HepG2 (cell line): ENCODE results near the gene SIVA1. TPM values are rescaled to one million over a fixed set of nuclear protein-coding genes. Genes with fewer than 3 reads are reported as not detected.

Experiments
- ATF7 ChIP-seq, 2 experiments: fragments of 450-650 bp in 1 of 2; sonication (generic) in 1 of 2; formaldehyde crosslinking in 1 of 2; IDR thresholded peaks; 2 replicates each; pipeline versions ENCODE4 v1.4.0 to v1.6.1; 2016 to 2020; ENCODE audit warnings: antibody characterized with exemption in 1 of 2, mild to moderate bottlenecking in 1 of 2, missing genetic modification reagents in 1 of 2
- CCDC6 ChIP-seq: sonication (generic); formaldehyde crosslinking; IDR thresholded peaks from 2 replicates; pipeline ENCODE4 v1.8.1; 2022; ENCODE audit warnings: mild to moderate bottlenecking, missing genetic modification reagents, moderate library complexity
- CEBPB ChIP-seq: IDR thresholded peaks from 2 replicates; pipeline ENCODE4 v1.6.1; 2011; ENCODE audit warnings: low read depth, low read length, improper control_type of control experiment, borderline replicate concordance
- EHMT2 ChIP-seq: fragments of 200-600 bp; sonication (generic); IDR thresholded peaks from 2 replicates; pipeline ENCODE4 v1.7.0; 2017; ENCODE audit warnings: antibody characterized with exemption, low read depth, low read length, borderline replicate concordance
- HOXA7 ChIP-seq: sonication (generic); formaldehyde crosslinking; IDR thresholded peaks from 2 replicates; pipeline ENCODE4 v1.8.1; 2022; ENCODE audit warnings: mild to moderate bottlenecking, missing genetic modification reagents, moderate library complexity
- MIER2 ChIP-seq: IDR thresholded peaks from 2 replicates; pipeline ENCODE4 v1.6.1; 2016; ENCODE audit warnings: missing biosample characterization, missing genetic modification reagents
- NFE2L1 ChIP-seq: sonication (generic); formaldehyde crosslinking; IDR thresholded peaks from 2 replicates; pipeline ENCODE4 v1.4.0; 2020; ENCODE audit warnings: missing genetic modification reagents, mild to moderate bottlenecking, borderline replicate concordance
- TCF7L2 ChIP-seq: IDR thresholded peaks from 2 replicates; pipeline ENCODE4 v1.6.1; 2011; ENCODE audit warnings: mild to moderate bottlenecking, low read depth, low read length, moderate library complexity
- TSC22D2 ChIP-seq: sonication (generic); formaldehyde crosslinking; IDR thresholded peaks from 2 replicates; pipeline ENCODE4 v1.5.1; 2020; ENCODE audit warnings: missing genetic modification reagents, mild to moderate bottlenecking, borderline replicate concordance
- ZBTB8A ChIP-seq: sonication (generic); formaldehyde crosslinking; IDR thresholded peaks from 2 replicates; pipeline ENCODE4 v1.4.0; 2020; ENCODE audit warnings: mild to moderate bottlenecking, low read depth, missing genetic modification reagents, borderline replicate concordance
- ZMYM3 ChIP-seq: sonication (generic); formaldehyde crosslinking; IDR thresholded peaks from 2 replicates; pipeline ENCODE4 v1.5.1; 2020; ENCODE audit warnings: mild to moderate bottlenecking, missing genetic modification reagents
- ZNF207 ChIP-seq: fragments of 450-650 bp; IDR thresholded peaks from 2 replicates; pipeline ENCODE4 v1.6.1; 2016; ENCODE audit warnings: antibody characterized with exemption, borderline replicate concordance
- ZNF235 ChIP-seq: sonication (generic); formaldehyde crosslinking; IDR thresholded peaks from 2 replicates; pipeline ENCODE4 v1.8.1; 2023; ENCODE audit warnings: mild to moderate bottlenecking, missing genetic modification reagents, borderline replicate concordance
- ZNF563 ChIP-seq: sonication (generic); formaldehyde crosslinking; IDR thresholded peaks from 2 replicates; pipeline ENCODE4 v1.8.0; 2022; ENCODE audit warnings: mild to moderate bottlenecking, moderate library complexity, missing genetic modification reagents
- ZNF589 ChIP-seq: sonication (generic); formaldehyde crosslinking; conservative IDR thresholded peaks from 2 replicates; pipeline ENCODE4 v1.8.0; 2022; ENCODE audit warnings: mild to moderate bottlenecking, moderate library complexity, missing genetic modification reagents
- ZNF614 ChIP-seq: IDR thresholded peaks from 2 replicates; pipeline ENCODE4 v1.6.1; 2018; ENCODE audit warnings: missing biosample characterization, missing genetic modification reagents, inconsistent platforms, borderline replicate concordance
- ZNF652 ChIP-seq: IDR thresholded peaks from 2 replicates; pipeline ENCODE4 v1.6.1; 2016; ENCODE audit warnings: low read depth, borderline replicate concordance
- ZNF703 ChIP-seq: sonication (generic); formaldehyde crosslinking; IDR thresholded peaks from 2 replicates; pipeline ENCODE4 v1.5.1; 2020; ENCODE audit warnings: missing genetic modification reagents, mild to moderate bottlenecking, moderate library complexity, borderline replicate concordance
- ZNF724P ChIP-seq: sonication (generic); formaldehyde crosslinking; IDR thresholded peaks from 2 replicates; pipeline ENCODE4 v1.8.0; 2022; ENCODE audit warnings: missing genetic modification reagents, borderline replicate concordance
- ZNF761 ChIP-seq: sonication (generic); formaldehyde crosslinking; conservative IDR thresholded peaks from 2 replicates; pipeline ENCODE4 v1.4.0; 2020; ENCODE audit warnings: mild to moderate bottlenecking, missing genetic modification reagents
- polyA plus RNA-seq, 8 experiments: library from polyadenylated mRNA; depleted of rRNA in 3 of 8; stranded (reverse) in 7 of 8; unstranded in 1 of 8; fragments of >200 nt; fragmentation: Illumina TruSeq in 4 of 8; extraction: Trizol in 4 of 8; gene quantifications; 2 replicates each; pipeline versions ENCODE4 v1.2.1 to v1.2.3, GENCODE V29; 2011 to 2016; ENCODE audit warnings: low read depth in 4 of 8, missing spikeins in 1 of 8, mixed read lengths in 1 of 8; ENCODE audit not compliant: insufficient read depth in 1 of 8
- total RNA-seq, 5 experiments: library from RNA; depleted of rRNA; stranded (reverse); fragments of >200 nt; fragmentation: Illumina TruSeq; extraction: Trizol; gene quantifications; 2 replicates each; pipeline ENCODE4 v1.2.3, GENCODE V29; 2016; ENCODE audit warnings: low read depth in 1 of 5
- TF ChIP-seq, protein P1 (sequence below): sonication (generic); formaldehyde crosslinking; IDR thresholded peaks from 2 replicates; pipeline ENCODE4 v1.8.0; 2022; ENCODE audit warnings: missing genetic modification reagents, low read depth, mild to moderate bottlenecking, borderline replicate concordance
- TF ChIP-seq, protein P2 (sequence below): IDR thresholded peaks from 2 replicates; pipeline ENCODE4 v1.6.1; 2016; ENCODE audit warnings: mild to moderate bottlenecking, missing biosample characterization, missing genetic modification reagents
- TF ChIP-seq, protein P3 (sequence below): sonication (generic); formaldehyde crosslinking; IDR thresholded peaks from 2 replicates; pipeline ENCODE4 v1.4.0; 2020; ENCODE audit warnings: missing genetic modification reagents
- TF ChIP-seq, protein P4 (sequence below): sonication (generic); formaldehyde crosslinking; IDR thresholded peaks from 2 replicates; pipeline ENCODE4 v1.5.0; 2020; ENCODE audit warnings: mild to moderate bottlenecking, missing genetic modification reagents

The SIVA1 gene
- total and polyA plus RNA-seq, 2 of the 13 experiments (the other 11 are each of a cell fraction or from before 2014, with no cell fraction given), result 123 to 186 TPM

DNA sequence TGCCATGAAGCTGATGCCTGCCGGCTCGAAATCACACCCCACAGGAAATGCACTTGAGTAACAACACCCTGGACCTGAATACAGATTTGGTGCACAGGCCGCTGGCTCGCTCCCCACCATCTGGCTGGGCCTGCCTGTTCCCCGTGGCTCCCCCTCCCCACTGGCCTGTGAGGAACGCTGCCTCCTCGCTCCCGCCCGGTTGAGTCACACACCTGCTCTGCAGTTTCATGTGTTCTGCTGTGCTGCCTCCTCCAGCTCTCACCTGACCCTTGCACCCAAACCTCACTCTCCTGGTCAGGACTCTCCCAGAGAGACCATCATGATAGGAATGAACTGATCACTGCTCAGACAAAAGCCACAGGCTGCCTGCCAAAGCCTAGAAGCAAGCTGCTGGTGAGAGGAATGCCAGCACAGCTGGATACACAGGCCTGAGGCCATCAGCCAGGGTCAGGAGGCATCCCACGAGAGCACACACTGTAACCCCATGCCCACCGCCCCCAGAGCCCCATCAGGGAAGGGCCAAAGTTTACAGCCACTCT, 3.8 kb upstream of the SIVA1 start (continued):
- TF ChIP-seq, protein P1, sequence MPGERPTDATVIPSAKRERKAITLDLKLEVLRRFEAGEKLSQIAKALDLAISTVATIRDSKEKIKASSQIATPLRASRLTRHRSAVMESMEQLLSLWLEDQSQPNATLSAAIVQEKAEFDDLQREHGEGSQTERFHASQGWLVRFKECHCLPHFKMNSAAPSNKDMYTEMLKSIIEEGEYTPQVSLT, result no peak
- TF ChIP-seq ZNF761 (CRISPR knock-in tag) (no peak; the same call in 1 of the 2 replicates), ZNF589 (CRISPR knock-in tag) (no peak), ATF7 (IDR thresholded peaks at IDR 0.05) (no peak), ATF7 (CRISPR knock-in tag; IDR thresholded peaks at IDR 0.05) (no peak), TCF7L2 (no peak), TSC22D2 (CRISPR knock-in tag) (no peak), ZMYM3 (CRISPR knock-in tag) (peak; percentile 62; the same call in 1 of the 2 replicates), HOXA7 (CRISPR knock-in tag) (no peak), ZNF724P (CRISPR knock-in tag) (no peak), ZNF563 (CRISPR knock-in tag) (no peak), ZBTB8A (CRISPR knock-in tag) (no peak), CEBPB (no peak), CCDC6 (CRISPR knock-in tag) (no peak), ZNF235 (no peak), NFE2L1 (CRISPR knock-in tag) (no peak), ZNF652 (CRISPR knock-in tag) (no peak), MIER2 (CRISPR knock-in tag) (no peak), EHMT2 (no peak), ZNF614 (CRISPR knock-in tag) (peak; percentile 45; the same call in 1 of the 2 replicates), ZNF207 (no peak), ZNF703 (no peak)
- TF ChIP-seq, protein P2, sequence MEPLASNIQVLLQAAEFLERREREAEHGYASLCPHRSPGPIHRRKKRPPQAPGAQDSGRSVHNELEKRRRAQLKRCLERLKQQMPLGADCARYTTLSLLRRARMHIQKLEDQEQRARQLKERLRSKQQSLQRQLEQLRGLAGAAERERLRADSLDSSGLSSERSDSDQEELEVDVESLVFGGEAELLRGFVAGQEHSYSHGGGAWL (CRISPR knock-in tag), result no peak
- TF ChIP-seq, protein P3, sequence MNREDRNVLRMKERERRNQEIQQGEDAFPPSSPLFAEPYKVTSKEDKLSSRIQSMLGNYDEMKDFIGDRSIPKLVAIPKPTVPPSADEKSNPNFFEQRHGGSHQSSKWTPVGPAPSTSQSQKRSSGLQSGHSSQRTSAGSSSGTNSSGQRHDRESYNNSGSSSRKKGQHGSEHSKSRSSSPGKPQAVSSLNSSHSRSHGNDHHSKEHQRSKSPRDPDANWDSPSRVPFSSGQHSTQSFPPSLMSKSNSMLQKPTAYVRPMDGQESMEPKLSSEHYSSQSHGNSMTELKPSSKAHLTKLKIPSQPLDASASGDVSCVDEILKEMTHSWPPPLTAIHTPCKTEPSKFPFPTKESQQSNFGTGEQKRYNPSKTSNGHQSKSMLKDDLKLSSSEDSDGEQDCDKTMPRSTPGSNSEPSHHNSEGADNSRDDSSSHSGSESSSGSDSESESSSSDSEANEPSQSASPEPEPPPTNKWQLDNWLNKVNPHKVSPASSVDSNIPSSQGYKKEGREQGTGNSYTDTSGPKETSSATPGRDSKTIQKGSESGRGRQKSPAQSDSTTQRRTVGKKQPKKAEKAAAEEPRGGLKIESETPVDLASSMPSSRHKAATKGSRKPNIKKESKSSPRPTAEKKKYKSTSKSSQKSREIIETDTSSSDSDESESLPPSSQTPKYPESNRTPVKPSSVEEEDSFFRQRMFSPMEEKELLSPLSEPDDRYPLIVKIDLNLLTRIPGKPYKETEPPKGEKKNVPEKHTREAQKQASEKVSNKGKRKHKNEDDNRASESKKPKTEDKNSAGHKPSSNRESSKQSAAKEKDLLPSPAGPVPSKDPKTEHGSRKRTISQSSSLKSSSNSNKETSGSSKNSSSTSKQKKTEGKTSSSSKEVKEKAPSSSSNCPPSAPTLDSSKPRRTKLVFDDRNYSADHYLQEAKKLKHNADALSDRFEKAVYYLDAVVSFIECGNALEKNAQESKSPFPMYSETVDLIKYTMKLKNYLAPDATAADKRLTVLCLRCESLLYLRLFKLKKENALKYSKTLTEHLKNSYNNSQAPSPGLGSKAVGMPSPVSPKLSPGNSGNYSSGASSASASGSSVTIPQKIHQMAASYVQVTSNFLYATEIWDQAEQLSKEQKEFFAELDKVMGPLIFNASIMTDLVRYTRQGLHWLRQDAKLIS, result no peak
- TF ChIP-seq, protein P4, sequence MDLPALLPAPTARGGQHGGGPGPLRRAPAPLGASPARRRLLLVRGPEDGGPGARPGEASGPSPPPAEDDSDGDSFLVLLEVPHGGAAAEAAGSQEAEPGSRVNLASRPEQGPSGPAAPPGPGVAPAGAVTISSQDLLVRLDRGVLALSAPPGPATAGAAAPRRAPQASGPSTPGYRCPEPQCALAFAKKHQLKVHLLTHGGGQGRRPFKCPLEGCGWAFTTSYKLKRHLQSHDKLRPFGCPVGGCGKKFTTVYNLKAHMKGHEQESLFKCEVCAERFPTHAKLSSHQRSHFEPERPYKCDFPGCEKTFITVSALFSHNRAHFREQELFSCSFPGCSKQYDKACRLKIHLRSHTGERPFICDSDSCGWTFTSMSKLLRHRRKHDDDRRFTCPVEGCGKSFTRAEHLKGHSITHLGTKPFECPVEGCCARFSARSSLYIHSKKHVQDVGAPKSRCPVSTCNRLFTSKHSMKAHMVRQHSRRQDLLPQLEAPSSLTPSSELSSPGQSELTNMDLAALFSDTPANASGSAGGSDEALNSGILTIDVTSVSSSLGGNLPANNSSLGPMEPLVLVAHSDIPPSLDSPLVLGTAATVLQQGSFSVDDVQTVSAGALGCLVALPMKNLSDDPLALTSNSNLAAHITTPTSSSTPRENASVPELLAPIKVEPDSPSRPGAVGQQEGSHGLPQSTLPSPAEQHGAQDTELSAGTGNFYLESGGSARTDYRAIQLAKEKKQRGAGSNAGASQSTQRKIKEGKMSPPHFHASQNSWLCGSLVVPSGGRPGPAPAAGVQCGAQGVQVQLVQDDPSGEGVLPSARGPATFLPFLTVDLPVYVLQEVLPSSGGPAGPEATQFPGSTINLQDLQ (CRISPR knock-in tag), result no peak
